Liver (tissue), 3 donors: ENCODE measurements around the gene PTPRN2.

ENCODE experiments used
- HNF4A ChIP-seq, 2 donors: conservative IDR thresholded peaks; 2 replicates each; pipeline ENCODE4 v1.6.1; 2016; ENCODE audit warnings: antibody characterized with exemption in 2 of 2, mild to moderate bottlenecking in 2 of 2
- REST ChIP-seq: IDR thresholded peaks from 2 replicates; pipeline ENCODE4 v1.6.1; 2016; ENCODE audit warnings: antibody characterized with exemption, mild to moderate bottlenecking
- YY1 ChIP-seq: IDR thresholded peaks from 2 replicates; pipeline ENCODE4 v1.6.1; 2016; ENCODE audit warnings: antibody characterized with exemption, mild to moderate bottlenecking
- TF ChIP-seq, protein P1 (sequence below): fragments of 150-350 bp; IDR thresholded peaks from 2 replicates; pipeline ENCODE4 v1.5.1; 2017; ENCODE audit warnings: improper control_type of control experiment, low read depth, low read length; ENCODE audit not compliant: missing input control
- TF ChIP-seq, protein P2 (sequence below): IDR thresholded peaks from 2 replicates; pipeline ENCODE4 v1.6.1; 2016; ENCODE audit warnings: antibody characterized with exemption
- donor health status: healthy.
- donor health status: healthy.

GRCh38 chr7:157906583-157906982 is 681.0 kb downstream of the PTPRN2 start:
- TF ChIP-seq HNF4A (conservative IDR thresholded peaks at IDR 0.05): no peak
- TF ChIP-seq, protein P1, sequence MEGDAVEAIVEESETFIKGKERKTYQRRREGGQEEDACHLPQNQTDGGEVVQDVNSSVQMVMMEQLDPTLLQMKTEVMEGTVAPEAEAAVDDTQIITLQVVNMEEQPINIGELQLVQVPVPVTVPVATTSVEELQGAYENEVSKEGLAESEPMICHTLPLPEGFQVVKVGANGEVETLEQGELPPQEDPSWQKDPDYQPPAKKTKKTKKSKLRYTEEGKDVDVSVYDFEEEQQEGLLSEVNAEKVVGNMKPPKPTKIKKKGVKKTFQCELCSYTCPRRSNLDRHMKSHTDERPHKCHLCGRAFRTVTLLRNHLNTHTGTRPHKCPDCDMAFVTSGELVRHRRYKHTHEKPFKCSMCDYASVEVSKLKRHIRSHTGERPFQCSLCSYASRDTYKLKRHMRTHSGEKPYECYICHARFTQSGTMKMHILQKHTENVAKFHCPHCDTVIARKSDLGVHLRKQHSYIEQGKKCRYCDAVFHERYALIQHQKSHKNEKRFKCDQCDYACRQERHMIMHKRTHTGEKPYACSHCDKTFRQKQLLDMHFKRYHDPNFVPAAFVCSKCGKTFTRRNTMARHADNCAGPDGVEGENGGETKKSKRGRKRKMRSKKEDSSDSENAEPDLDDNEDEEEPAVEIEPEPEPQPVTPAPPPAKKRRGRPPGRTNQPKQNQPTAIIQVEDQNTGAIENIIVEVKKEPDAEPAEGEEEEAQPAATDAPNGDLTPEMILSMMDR: no peak
- no peak for TF ChIP-seq REST
- TF ChIP-seq, protein P2, sequence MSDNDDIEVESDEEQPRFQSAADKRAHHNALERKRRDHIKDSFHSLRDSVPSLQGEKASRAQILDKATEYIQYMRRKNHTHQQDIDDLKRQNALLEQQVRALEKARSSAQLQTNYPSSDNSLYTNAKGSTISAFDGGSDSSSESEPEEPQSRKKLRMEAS: no peak
- TF ChIP-seq YY1: no peak
